Measurements from ENCODE around the gene RAD9A.

DNA sequence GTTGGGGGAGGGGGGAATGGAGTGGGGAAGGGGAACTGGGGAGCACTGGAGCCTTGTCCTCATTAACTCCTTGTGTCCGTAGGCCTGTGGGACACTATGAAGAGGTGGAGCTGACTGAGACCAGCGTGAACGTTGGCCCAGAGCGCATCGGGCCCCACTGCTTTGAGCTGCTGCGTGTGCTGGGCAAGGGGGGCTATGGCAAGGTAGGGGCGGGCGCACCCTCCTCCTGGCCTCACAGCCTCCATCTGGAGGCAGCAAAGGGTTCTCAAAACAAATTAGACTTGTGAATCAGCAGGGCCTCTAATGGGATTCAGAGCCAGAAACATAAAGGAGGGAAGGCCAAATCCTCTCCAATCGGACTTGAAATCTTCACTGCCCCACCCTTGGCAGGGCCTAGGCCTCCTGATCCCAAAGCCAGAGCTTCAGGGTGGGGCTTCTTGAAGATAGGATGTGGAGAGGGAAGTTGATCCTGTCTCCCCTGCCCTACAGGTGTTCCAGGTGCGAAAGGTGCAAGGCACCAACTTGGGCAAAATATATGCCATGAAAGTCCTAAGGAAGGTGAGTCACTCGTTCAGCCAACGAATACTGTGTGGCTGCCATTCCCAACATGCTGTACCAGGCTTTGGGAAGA, 37.4 kb downstream of the RAD9A start:
- TF ChIP-seq NFE2L1 (tag; IDR thresholded peaks at IDR 0.05; ENCODE audit: borderline replicate concordance, low read depth) (no peak), ZNF175 (CRISPR knock-in tag; IDR thresholded peaks at IDR 0.05; ENCODE audit: low read depth) (no peak), HCFC1 (IDR thresholded peaks at IDR 0.05; ENCODE audit: low read depth, low read length) (no peak)
- TF ChIP-seq, protein P1, sequence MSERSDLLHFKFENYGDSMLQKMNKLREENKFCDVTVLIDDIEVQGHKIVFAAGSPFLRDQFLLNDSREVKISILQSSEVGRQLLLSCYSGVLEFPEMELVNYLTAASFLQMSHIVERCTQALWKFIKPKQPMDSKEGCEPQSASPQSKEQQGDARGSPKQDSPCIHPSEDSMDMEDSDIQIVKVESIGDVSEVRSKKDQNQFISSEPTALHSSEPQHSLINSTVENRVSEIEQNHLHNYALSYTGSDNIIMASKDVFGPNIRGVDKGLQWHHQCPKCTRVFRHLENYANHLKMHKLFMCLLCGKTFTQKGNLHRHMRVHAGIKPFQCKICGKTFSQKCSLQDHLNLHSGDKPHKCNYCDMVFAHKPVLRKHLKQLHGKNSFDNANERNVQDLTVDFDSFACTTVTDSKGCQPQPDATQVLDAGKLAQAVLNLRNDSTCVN (CRISPR knock-in tag; IDR thresholded peaks at IDR 0.05), result no peak
